Measurements from ENCODE around the gene GNAQ.
A peak's percentile ranks its signal among the peaks of the same experiment; 100 is the strongest.
"Not testable (repeated sequence)": the region's sequence is repeated elsewhere in the genome, so short reads cannot be mapped to it uniquely, and the experiment has no call there.

GNAQ gene

DNA sequence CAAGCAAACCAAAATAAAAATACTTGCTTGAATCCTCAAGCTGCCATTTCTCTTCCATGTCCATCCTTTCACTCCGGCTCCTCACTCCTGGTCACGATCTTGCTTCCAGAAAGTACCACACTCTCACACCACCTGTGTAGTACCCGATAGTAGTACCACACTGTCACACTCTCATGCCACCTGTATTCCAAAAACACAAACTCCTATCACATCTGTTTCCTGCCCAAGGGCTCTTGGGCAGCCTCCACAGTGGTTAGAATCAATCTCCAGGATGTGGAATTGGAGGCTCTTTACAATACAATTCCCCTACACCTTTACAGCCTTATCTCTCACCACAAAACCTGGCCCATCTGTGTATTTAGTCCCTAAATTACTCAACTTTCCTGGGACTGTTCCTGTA is 130.6 kb downstream of the GNAQ start:
- DNase-seq (ENCODE audit: low read depth), result no peak

GRCh38 chr9:77899679-77900354 is 131.8 kb downstream of the GNAQ start:
- peak; percentile 54 for DNase-seq (ENCODE audit: low read depth)

- no peak for DNase-seq (ENCODE audit: low read depth)
These were observed 132.7 kb downstream of the GNAQ start for GRCh38 chr9:77898864-77899263.

- DNase-seq (ENCODE audit: low read depth), result no peak
These were observed 134.5 kb downstream of the GNAQ start for GRCh38 chr9:77896938-77897667.

DNA sequence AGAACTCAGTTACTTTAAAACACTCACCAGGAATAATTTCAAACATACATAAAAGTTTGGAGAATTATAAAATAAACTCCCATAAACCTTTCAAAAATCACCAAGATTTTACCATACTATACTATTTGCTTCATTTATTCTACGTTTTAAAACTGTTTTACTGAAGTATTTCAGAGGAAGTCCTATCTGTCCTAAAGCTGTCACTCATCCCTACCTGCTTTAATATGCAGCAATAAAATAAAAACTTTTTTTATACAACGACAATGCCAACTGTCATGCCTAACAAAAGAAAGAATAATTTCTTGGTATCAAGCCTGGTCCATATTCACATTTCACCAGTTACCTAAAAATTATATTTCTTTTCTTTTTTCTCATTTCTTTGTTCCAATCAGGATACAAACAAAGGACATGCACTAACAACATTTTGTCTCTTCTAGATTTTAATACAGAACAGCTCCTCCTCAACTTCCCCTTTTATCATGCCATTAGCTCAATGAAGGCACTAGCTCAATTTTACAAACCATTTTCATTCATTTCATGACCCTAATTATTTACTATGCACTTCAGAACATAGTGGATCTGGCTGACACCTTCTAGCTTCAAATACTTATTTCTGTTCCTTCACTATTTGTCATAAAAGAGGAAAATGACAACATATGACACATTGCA is 135.2 kb downstream of the GNAQ start:
- DNase-seq (ENCODE audit: low read depth), result no peak

DNA sequence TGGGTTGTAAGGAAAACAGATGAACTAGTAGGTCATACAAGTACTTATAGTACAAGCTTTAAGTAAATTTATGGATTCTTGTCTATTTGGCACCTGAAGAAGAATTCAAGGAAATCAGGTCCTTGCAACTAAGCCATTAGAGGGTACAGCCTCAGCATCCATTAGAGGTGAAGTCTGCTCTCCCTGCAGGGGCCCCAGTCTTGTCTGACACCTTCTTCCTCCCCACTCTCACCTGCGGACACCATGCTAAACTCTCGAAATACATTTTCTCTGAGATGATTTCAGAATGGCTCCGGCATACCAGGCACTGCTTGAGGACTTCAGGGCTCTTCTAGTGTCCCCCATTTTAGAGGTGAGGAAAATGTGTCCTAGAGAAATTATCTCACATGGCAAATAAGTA is 137.9 kb downstream of the GNAQ start:
- DNase-seq (ENCODE audit: low read depth), result no peak

GRCh38 chr9:77892955-77893514 is 138.6 kb downstream of the GNAQ start:
- no peak for DNase-seq (ENCODE audit: low read depth)

DNA sequence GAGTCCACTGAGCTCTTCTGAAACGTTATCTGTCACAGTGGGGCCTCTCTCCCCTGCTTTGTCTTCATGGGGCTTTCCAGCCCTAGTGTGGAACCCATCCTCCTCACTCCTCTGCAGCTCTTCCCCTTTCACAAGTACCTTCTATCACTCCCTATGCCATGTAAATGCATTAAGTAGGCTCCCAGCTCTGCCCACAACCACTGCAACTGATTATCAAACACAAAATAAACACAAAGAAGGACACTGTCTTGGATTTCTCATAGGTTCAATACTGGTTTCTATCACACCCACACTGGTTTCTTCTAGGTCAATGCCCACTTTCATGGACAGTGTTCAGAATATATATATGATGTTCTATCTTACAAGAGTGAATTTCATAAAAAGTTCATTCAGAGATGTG is 139.4 kb downstream of the GNAQ start:
- no peak for DNase-seq (ENCODE audit: low read depth)

GRCh38 chr9:77891128-77891800 is 140.3 kb downstream of the GNAQ start:
- DNase-seq (ENCODE audit: low read depth), result no peak

DNA sequence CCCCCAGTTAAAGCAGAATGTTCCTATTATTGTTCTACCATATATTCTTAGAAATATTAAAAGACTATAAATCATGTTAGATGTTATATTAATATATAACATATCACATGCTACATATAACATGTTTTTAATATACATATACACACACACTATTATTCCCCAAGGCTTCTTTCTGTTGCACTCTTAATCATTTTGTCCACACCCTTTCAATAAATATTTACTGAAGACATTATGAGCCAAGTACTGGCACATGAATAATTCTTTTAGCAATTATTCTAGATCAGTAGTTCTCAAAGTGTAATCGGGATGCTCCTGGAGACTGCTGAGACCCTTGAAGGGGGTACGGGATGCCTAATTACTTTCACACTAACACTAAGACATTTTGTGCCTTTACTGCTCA is 143.9 kb downstream of the GNAQ start:
- DNase-seq (ENCODE audit: low read depth), result no peak

DNA sequence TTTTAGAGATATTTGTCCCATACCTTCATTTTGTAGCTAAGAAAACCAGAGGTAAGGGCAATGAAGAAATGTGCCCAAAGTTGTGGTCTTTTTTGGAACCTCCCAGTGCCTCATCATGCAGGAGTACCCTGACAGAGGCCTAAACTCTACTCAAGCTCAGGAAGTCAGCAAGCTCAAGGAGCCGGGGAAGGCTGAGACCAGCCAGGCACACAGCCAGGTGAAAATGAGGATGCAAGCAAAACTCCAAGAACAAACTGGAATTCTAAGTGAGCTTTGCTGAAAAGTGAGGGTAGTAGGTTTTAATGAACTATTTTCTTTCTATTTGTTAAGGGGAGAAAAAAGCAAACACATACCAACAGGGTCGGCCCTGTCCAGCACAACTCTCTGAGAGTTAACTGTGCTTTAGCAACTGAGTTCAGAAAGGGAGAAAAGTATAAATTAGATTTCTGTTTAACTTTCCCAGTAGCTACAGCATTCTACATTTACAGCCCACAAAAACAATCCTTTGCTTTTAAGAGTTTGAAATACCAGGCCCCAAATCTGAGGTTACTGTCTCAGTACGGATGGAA is 146.4 kb downstream of the GNAQ start:
- DNase-seq (ENCODE audit: low read depth), result no peak

DNA sequence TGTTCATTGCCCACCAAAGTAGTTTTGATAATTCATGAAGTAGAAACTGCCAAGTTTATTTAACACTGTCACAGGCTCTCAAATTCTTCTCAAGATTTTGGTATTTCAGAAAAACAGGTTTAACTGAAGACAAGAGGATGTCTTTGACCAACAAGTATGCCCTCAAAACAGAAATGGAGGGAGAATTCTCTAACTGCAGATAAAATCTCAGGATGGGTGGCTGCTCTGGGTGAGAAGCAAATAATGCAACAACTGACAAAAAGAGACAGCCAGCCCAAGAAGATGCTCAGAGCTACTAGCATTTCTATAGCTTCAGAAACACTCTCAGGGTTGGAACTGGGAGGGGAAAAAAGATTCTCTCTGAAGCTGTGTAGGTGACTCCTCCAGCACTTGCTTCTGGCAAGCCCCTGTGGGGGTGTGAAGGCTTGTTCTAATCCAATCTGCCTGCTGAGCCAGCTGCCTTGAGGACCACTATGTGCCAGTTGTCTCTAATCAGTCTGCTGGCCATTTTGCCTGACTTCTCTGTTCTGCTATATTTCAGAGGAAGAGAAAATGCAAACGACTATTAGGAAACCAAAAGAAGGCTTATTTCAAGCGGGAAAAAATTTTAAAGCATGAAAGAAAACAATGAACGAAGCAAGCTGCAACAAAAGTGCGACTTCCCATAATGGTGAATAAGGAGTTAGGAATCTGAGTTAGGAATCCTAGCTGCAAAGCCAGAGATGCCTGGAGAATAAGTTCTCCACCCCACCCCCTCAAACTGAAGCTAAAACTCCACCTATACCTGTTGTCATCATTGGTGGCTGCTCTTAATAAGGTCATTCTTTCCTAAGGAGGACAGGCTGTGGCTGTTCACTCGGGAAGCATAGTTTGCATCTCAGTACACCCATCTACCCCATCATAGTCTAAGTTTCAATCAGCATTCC is 147.5 kb downstream of the GNAQ start:
- no peak for DNase-seq (ENCODE audit: low read depth)

DNA sequence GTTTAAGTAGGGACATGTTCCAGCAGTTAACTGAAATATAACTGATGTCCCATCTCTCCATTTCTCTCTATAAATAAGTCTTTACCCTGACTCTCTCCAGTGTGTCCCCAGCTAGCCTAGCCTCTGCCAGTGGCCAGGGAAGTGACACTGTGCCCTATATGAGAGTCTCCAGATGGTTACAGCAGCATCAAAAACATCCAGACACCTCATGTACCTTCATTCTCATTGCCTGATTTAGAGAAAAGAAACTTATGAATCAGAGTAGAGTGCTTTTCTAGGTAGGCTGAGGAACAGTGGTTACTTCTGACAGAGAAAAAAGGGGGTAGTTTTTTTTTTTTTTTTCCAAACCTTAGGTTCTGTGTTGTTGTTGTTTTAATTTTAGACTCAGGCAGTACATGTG is 148.5 kb downstream of the GNAQ start:
- no peak for DNase-seq (ENCODE audit: low read depth)

GRCh38 chr9:77882294-77882693 is 149.3 kb downstream of the GNAQ start:
- DNase-seq (ENCODE audit: low read depth), result no peak

- DNase-seq (ENCODE audit: low read depth), result not testable (repeated sequence)
These were observed 150.0 kb downstream of the GNAQ start for GRCh38 chr9:77881634-77882033.

DNA sequence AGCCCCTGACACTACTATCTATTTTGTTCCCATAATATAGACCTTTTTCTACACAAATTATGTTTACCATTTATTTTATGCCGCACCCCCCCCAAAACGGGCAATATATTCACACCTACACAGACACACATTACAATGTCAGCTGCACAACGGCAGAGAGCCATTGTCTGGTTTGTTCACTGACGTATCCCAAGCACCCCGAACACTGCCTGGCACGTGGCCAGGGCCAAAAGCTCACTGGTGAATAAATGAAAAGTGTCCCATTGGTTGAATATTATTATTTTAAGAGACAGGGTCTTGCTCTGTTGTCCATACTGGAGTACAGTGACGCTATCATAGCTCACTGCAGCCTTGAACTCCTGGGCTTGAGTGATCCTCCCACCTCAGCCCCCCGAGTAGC is 150.5 kb downstream of the GNAQ start:
- no peak for DNase-seq (ENCODE audit: low read depth)

- no peak for DNase-seq (ENCODE audit: low read depth)
These were observed 152.1 kb downstream of the GNAQ start for GRCh38 chr9:77879437-77879943.

- DNase-seq (ENCODE audit: low read depth), result not testable (repeated sequence)
These were observed 152.8 kb downstream of the GNAQ start for GRCh38 chr9:77878793-77879192.

GRCh38 chr9:77877976-77878375 is 153.6 kb downstream of the GNAQ start:
- DNase-seq (ENCODE audit: low read depth), result no peak

- DNase-seq (ENCODE audit: low read depth), result no peak
These were observed 155.0 kb downstream of the GNAQ start for GRCh38 chr9:77876590-77876989.

- no peak for DNase-seq (ENCODE audit: low read depth)
These were observed 155.5 kb downstream of the GNAQ start for GRCh38 chr9:77876091-77876490.

Data from HS-27A (cell line).